ENCODE data around the gene KRT26. TPM values are rescaled to one million over a fixed set of nuclear protein-coding genes. Genes with fewer than 3 reads are reported as not detected.

The KRT26 gene
- total and polyA plus RNA-seq, 2 of the 8 experiments (the other 6 are each of a cell fraction or from before 2014, with no cell fraction given) = not detected

GRCh38 chr17:40791111-40791510 lies 19.1 kb upstream of the KRT26 start:
- no peak for TF ChIP-seq SP1 (IDR thresholded peaks at IDR 0.05; ENCODE audit: low read depth, low read length)
- TF ChIP-seq BACH1 (IDR thresholded peaks at IDR 0.05; ENCODE audit: low read length) = no peak
- no peak for TF ChIP-seq EGR1 (IDR thresholded peaks at IDR 0.05; ENCODE audit: borderline replicate concordance, low read depth, low read length)
- no peak for TF ChIP-seq JUN (IDR thresholded peaks at IDR 0.05; ENCODE audit: low read depth, low read length)
- TF ChIP-seq KDM4A (IDR thresholded peaks at IDR 0.05; ENCODE audit: low read depth, low read length, severe bottlenecking) = no peak
- no peak for TF ChIP-seq KDM5A (IDR thresholded peaks at IDR 0.05; ENCODE audit: low read length)
- TF ChIP-seq YY1 (IDR thresholded peaks at IDR 0.05; ENCODE audit: low read depth, low read length) = no peak
- no peak for TF ChIP-seq CEBPB (IDR thresholded peaks at IDR 0.05; ENCODE audit: low read depth, low read length)
- no peak for TF ChIP-seq ATF3 (IDR thresholded peaks at IDR 0.05; ENCODE audit: insufficient read depth, low read depth, low read length)
- Histone ChIP-seq H2BK120ac (replicated peaks; ENCODE audit: low read depth, low read length) (no peak overlapping the region), H2AK5ac (ENCODE audit: low read depth, low read length) (no peak overlapping the region), H3K9me3 (ENCODE audit: insufficient read depth in 2 of 2, low read depth in 1 of 2, low read length in 1 of 2) (no peaks in the 10 kb centered on the region), H3K4me2 (ENCODE audit: insufficient read depth in 1 of 2, low read depth in 2 of 2, low read length in 2 of 2) (no peak overlapping the region), H4K20me1 (replicated peaks in 1 of 2; ENCODE audit: control insufficient read depth in 1 of 2, insufficient read depth in 2 of 2, low read length in 2 of 2) (no peaks in the 10 kb centered on the region), H3K18ac (ENCODE audit: extremely low read depth, low read length) (no peak overlapping the region), H2BK15ac (ENCODE audit: low read length) (no peak overlapping the region), H3K56ac (replicated peaks; ENCODE audit: insufficient read length, low read depth, low read length) (no peak overlapping the region), H3K79me2 (ENCODE audit: control insufficient read depth in 1 of 2, insufficient read depth in 2 of 2, low read length in 2 of 2) (no peaks in the 10 kb centered on the region), H3K14ac (ENCODE audit: insufficient read length) (no peak overlapping the region), H3K23me2 (ENCODE audit: low read depth, low read length) (no peaks in the 10 kb centered on the region), H4K8ac (ENCODE audit: extremely low read depth, insufficient read depth, low read length) (no peak overlapping the region), H3K79me1 (ENCODE audit: low read depth, low read length) (no peaks in the 10 kb centered on the region), H3K27ac (ENCODE audit: low read depth, low read length) (no peak overlapping the region), H4K91ac (replicated peaks; ENCODE audit: insufficient read length, low read length) (no peak overlapping the region), H2AFZ (ENCODE audit: low read length) (no peak overlapping the region), H3K36me3 (ENCODE audit: control insufficient read depth in 2 of 4, insufficient read depth in 4 of 4, low read length in 3 of 4) (no peaks in the 10 kb centered on the region), H3K9ac (replicated peaks in 1 of 4; ENCODE audit: extremely low read depth in 1 of 4, low read depth in 3 of 4, low read length in 3 of 4) (no peak overlapping the region), H3K27me3 (replicated peaks in 1 of 4; ENCODE audit: control insufficient read depth in 3 of 4, extremely low read depth in 1 of 4, insufficient read depth in 3 of 4, low read length in 3 of 4) (no peaks in the 10 kb centered on the region), H3K4me1 (replicated peaks in 1 of 4; ENCODE audit: control insufficient read depth in 3 of 4, insufficient read depth in 4 of 4, low read length in 3 of 4) (no peaks in the 10 kb centered on the region), H2BK20ac (ENCODE audit: low read length) (no peak overlapping the region), H2BK5ac (ENCODE audit: low read depth, low read length) (no peak overlapping the region), H2BK12ac (ENCODE audit: low read depth, low read length) (no peak overlapping the region), H3K4ac (replicated peaks; ENCODE audit: insufficient read length, low read depth, low read length) (no peak overlapping the region), H3K23ac (ENCODE audit: insufficient read length) (no peak overlapping the region), H4K5ac (ENCODE audit: insufficient read length, low read depth, low read length) (no peak overlapping the region), H3K4me3 (ENCODE audit: extremely low read depth in 1 of 4, insufficient read depth in 2 of 4, low read depth in 3 of 4, low read length in 4 of 4) (no peak overlapping the region)
- POLR2A ChIA-PET (ENCODE audit: partially characterized antibody) = no interaction called here
- FAIRE-seq = no peak
- WGBS, 2 experiments (ENCODE audit: extremely low coverage in 1 of 2, insufficient coverage in 1 of 2, insufficient read length in 1 of 2, insufficient replicate concordance in 2 of 2, low coverage in 1 of 2, low lambda C conversion rate in 2 of 2, missing lambda C conversion rate in 1 of 2) = 82% methylated on average over 1 of the region's 1 CpG; no CpG with 5 or more reads in 1 of the 2 experiments
- no peak for DNase-seq (ENCODE audit: low read depth in 1 of 2, low spot score in 2 of 2)
- CTCF ChIA-PET (ENCODE audit: partially characterized antibody) = interaction anchor here (0.6 to 2.6 kb wide), 6 partner anchors 9 to 171 kb away, joined by 3 to 17 read pairs (median 3); partner anchors contain the start of gene KRT28
